IPS-18c (cell line): ENCODE measurements around the gene CDH12.
"Not testable (repeated sequence)": the region's sequence is repeated elsewhere in the genome, so short reads cannot be mapped to it uniquely, and the experiment has no call there.

ENCODE experiments used
- H3K4me3 ChIP-seq: 2 replicates; pipeline ENCODE4 v1.7.0; 2013; ENCODE audit warnings: low read depth, mild to moderate bottlenecking, low read length, moderate library complexity; ENCODE audit not compliant: insufficient read depth
- H3K9me3 ChIP-seq: one replicate; pipeline ENCODE4 v1.6.1; 2013; ENCODE audit warnings: mild to moderate bottlenecking, low read length, moderate library complexity; ENCODE audit not compliant: control insufficient read depth, insufficient read depth

CDH12 gene

DNA sequence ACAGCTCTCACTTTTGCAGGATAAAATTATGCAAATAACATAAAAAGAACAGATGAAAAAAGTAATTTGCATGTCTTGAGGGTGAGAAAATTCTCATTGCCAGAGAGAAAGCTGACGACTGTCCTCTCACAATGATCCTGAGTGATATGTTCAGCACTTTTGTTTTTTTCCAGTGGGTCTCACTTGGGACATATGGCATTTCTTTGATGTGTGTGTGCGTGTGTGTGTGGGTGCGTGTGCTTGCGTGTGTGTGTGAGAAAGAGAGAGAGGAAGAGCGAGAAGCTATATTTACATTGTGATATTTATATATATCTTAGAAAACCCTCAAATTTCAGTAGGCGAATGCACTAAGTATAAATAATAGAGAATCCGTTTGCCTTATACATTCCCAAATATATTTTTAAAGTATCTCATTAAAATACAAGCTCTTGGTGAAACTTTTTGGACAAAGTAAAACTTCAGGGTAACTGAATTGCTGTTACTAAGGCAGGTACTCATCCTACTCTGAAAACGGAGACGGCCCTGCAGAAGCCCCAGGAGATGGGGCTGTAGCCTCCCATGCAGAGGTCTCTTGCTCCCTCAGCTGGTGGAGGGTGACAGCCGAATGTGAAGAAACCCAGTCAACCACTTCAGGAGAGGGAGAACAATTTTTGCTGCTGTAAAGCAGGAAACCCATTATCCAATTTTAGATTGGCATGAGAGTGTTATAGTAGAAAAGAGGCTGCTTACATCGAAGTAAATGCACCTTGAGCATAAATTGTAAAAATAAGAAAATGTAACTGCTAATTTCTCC, 639.2 kb downstream of the CDH12 start:
- H3K9me3 ChIP-seq, H3K4me3 ChIP-seq: not testable (repeated sequence)

DNA sequence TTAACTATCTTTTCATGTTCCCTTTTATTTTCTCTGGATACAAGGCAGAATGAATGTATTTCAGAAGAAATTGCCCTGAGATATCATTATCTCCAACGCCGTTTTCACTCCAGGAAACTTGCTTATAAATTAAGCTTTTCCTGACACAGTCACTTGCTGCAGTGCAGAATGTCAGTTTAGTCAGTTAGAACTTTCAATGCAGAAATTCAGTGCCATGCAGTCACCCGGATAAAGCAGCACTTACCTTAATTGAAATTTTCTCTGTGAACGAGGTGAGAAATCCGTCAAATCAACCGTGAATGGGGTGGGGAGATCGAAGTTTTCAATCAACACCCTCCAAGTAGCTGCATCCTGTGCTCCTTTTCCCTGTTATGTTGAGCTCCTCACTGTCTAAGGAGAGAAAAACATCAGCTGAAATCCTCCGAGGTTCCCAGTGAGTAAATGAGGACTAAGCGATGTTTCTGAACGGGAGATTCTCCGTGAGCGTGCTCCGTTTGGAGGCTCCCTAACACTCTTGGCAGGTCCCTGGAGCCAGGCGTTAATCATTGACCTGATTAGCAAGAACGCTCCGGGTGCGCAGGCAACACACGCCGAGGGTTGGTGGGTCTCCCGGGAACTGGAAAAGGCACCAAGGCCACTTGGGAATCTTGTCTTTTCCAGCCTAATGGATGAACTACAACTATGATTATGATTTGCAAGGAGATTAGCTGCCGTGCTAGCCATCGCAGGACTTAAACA, 640.7 kb downstream of the CDH12 start:
- H3K4me3 ChIP-seq, H3K9me3 ChIP-seq: not testable (repeated sequence)

DNA sequence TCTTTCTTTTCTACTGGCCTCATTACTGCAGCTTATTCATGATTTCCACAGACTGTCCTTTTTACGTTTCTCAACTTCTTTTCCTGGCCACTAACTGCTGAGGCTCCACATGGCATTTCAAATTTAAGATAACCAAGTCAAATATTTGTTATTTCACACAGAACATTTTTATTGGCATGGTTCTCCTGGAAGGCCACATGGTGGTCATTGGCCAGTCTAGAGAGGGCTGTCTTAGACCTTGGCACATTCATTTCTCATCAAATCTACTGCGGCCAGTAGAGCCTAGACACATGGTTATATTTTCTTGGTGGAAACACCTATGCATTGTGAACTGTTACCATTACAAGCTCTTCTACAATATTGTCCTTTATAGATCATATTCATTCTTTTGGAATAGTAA, 644.7 kb downstream of the CDH12 start:
- H3K9me3 ChIP-seq, H3K4me3 ChIP-seq: not testable (repeated sequence)

DNA sequence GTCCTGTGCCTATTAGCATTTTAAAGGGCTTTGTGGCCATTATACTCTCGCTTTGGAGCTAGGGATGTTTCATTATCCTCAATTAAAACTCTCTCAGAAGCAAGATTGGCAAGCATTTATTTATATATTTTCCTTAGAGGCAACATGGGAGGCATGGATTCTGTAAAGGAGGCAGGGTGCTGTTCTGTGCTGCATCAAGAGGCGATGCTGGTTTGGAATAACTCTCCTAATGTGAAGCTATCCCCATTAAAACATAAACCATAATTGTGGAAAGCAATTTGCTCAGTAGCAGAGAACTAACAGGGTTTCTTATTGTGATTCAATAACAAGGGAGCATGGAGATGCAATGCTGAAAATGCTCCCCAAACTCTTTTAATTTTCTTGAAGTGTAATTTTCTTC, 664.5 kb downstream of the CDH12 start:
- not testable (repeated sequence) for H3K9me3 ChIP-seq, H3K4me3 ChIP-seq

DNA sequence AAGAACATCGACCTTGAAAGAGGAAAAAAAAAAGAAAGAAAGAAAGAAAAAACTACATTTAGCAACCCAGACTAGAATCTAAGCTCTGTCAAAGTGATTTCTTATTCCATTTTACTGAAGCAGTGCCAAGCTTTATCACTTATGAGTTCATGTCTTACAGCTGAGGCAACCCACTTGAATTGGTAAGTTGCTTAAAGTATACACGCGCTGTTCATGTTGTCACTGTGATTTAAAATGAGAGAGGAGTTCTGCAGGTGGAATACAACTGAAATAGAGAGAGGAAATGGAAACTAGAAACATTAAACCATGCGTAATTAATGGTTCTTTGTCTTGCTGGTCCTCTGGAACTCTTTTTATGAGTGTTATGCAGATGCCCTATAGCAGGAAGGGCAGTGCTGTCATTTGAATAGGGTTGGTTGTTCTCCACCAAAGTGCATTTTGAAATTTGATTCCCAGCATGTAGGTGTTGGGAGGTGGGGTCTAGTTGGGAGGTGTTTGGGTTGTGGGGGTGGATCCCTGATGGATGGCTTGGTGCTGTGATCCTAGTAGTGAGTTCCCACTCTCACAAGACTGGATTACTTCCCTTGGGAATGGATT, 665.4 kb downstream of the CDH12 start:
- not testable (repeated sequence) for H3K4me3 ChIP-seq, H3K9me3 ChIP-seq

DNA sequence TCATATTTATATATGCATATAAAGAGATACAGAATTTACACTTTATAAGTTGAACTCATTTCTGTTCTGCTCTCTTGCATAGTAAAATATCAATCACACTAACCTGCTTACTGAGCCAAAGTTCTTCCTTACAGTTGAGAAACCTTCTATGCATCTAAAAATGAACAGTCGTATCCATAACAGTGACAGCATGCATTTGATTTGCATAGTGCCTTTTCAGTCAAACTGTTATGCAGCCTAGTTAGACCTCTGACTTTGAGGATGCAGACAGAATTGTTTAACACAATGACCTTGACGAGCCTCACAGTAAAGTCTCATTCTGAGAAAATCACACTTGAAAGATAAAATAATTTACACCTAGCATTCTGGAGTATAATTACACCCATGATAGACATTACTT, 683.9 kb downstream of the CDH12 start:
- H3K4me3 ChIP-seq, H3K9me3 ChIP-seq: not testable (repeated sequence)

DNA sequence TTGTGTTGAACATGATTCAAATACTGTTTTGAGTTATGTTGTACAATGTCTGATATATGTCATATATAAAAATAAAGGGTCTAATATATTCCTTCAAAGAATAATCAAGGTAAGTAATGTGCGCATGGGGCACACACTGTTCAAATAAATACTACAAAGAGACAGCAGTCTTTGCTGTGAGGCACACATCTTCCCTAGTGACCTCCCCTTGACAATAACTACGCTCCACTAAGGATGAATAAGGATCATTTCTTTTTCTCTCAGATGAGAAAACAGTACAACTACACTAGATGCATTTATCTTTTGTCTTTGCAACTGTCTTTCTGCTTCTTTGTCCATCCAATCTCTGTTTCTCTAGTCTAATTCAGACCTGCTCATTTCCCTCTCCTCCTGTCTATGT, 684.4 kb downstream of the CDH12 start:
- H3K9me3 ChIP-seq, H3K4me3 ChIP-seq: not testable (repeated sequence)

DNA sequence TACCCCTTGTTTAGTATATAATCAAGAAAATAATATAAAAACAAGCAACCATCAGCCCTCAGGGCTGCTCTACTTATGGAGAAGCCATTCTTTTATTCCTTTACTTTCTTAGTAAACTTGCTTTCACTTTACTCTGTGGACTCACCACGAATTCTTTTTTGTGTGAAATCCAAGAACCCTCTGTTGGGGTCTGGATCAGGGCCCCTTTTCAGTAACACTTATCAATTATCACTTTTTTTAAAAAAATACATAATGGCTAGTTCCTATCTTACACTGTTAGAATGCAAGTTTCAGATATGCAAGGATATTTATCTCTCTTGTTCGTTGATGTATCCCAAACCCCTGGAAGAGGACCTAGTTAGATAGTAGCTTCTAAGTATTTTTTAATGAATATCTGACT, 687.2 kb downstream of the CDH12 start:
- H3K4me3 ChIP-seq, H3K9me3 ChIP-seq: not testable (repeated sequence)

DNA sequence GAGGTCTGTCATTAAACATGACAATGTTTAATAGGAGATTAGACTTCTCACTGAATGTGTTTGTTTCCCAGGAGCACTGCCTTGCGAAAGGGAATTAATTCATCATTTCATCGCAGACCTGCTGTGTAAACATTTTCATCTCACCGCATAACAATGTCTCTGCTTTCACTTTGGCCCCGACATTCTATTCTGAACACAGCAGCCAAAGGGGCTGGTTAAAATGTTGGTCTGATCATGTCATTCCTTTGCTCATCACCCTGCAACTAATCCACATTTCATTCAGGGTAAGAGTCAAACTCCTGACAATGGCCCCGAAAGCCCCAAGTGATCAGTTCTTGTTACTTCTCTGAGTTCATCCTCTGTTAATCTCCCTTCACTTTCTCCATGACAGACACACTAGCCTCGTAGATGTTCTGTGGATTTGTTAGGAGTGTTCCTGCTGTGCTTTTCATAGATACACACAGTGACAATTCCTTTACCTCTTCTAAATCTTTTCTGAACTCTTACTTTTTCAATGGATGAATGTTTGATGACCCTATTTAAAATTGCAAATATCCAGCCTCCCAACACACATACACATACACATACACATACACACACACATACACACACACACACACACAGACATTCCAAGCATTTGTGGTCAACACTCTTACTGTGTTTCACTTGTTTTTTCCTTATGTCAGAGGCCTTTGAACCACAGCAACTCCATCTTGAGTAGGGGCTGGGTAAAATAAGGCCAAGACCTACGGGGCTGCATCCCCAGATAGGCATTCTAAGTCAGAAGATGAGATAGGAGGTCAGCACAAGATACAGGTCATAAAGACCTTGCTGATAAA, 688.0 kb downstream of the CDH12 start:
- H3K9me3 ChIP-seq, H3K4me3 ChIP-seq: not testable (repeated sequence)

DNA sequence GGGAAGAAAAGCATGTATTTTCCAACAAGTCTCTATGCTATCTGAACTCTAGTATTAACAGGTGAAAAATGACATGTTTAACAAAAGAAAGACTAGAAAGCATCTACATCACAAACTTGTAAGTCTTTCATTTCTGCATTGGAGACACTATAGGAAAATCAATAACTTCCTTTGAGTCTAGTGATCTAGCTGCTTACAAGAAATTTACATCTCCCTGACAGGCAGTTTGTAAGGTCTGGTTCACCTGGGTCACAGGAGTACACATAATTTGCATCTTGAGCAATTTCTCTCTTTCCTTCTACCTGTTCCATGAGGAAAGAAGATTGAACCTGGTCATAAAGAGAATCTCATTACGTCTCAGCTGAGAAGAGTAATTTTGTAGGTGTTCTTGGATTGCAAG, 696.2 kb downstream of the CDH12 start:
- not testable (repeated sequence) for H3K9me3 ChIP-seq, H3K4me3 ChIP-seq

DNA sequence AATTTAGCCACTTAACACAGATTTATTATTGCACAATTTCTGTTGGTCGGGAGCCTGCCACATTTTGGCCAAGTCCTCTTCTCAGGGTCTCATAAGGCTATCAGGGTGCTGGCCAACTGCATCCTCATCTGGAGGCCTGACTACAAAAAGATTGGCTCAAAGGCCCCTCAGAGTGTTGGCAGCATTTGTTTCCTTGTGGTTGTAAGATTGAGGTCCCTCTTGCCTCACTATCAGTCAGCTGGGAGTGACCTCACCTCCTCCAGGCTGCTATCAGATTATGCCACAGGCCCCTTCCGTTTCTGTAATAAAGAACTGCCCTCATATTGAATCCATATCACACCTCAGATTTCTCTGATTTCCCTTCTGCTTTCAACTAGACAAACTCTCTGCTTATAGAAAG, 698.4 kb downstream of the CDH12 start:
- H3K9me3 ChIP-seq, H3K4me3 ChIP-seq: not testable (repeated sequence)

DNA sequence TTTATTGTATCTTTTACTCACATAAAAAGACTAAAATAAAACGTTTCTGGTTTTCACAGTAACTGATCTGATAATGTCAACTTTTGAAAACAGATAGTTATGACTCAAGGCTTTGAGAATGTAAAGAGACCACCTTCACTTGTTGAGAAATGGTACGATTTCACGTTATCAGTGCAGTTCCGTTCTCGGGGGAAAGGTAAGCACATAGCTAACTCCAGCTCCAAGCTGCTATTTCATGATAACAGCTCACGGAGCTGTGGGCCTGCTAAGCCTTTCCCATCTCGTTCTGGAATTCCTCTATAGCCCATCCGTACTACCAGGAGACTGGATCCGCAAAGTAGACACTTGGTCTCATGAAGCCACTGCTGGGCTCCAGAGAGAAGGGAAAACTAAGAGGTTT, 701.3 kb downstream of the CDH12 start:
- not testable (repeated sequence) for H3K9me3 ChIP-seq, H3K4me3 ChIP-seq

DNA sequence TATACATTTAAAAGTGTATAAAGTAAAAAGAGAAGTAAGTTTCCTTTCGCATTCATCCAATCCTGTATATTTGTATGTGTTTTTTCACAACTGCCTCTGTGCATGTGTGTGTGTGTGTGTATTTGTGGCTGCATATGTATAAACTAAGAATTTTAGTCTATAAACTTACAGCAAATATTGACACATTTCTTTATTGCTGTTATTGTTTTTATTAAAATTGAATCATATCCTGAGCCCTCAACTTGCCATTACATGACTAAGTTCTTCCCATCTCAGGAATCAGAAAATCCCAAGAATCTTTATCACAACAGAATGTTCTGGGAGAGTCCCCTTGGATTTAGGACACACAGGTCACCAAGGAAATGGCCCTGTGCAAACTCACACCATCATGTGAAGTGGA, 712.7 kb downstream of the CDH12 start:
- not testable (repeated sequence) for H3K4me3 ChIP-seq, H3K9me3 ChIP-seq

DNA sequence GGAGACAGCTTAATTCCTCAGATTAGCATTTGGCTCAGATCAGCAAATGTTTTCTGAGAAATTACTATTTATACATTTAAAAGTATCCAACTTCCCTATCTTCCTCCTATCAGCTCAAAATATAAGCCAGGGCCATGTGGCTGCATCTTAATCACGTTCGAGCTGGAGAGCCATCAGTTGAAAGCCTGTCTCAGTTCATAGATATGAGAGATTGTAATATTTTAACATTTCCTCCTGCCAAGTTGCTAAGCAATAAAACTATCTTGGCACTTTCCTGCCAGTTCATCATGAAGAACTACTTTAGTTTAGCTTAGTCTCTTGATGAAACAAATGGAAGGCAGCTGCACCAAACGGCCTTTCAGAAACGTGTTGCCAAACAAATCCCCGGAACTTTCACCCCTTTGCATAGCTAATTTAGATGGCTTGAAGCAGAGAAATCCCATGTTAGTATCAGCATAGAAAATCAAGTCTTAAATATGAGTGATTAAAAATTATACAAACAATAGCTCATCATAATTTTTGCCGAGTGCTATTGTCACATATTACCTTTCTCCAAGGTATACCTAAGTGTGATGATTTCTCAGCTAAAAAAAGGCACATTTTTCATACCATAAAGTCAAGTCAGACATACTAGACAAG, 713.4 kb downstream of the CDH12 start:
- not testable (repeated sequence) for H3K9me3 ChIP-seq, H3K4me3 ChIP-seq

DNA sequence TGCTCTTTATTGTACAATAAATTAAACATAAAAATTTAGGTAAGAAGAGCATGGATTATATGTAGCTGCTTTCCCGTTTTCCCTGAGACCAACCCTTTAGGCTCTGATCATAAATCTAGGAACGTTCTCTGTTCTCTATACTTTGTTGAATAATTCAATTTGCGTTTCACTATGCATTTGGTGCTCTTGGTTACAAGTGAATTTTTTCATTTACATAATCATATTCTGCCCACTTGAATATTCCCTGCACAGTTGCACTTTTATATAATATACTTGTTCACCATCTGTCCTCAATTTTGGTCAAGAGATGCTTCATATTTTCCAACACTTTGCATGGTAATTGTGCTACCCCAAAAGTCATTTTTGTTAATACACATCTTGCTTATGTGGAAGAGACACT, 741.8 kb downstream of the CDH12 start:
- Histone ChIP-seq H3K9me3 (no peaks in the 10 kb centered on the region), H3K4me3 (no peak overlapping the region)

DNA sequence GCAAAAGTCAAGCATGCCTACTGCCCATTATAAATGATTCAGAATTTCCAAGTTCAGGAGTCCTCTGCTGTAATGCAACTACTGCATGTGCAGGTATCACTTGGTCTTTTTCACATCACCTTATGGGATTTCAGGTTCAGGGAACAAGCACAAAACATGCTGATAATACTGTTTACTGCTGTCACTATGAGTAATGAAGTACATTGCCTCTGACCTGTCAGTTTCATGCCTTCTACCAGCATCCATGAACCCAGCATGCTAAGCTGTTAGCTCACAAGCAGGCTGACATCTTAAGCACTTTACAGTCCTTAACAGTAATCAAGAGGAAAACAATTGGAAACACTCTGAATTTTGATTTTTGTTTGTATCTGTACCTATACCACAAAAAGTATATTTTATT, 743.8 kb downstream of the CDH12 start:
- H3K9me3 ChIP-seq = no peaks in the 10 kb centered on the region
- H3K4me3 ChIP-seq = no peak overlapping the region

DNA sequence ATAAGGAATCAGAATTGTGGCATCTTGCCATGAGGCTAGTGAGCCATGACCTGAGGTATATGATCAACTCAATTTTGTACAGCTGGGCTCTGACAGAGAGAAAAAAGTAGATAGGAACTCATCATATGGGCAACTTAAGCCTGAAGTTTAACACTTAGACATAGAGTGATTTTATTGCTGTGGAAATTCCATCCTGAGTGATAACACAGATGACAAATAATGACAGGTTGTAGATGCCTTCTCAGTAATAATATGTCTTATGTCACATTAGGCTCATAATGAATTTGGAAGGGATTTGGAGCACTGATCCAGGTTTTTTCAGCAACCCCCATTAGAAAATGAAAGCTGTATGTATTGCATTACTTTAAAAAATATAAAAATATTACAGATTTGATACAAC, 744.6 kb downstream of the CDH12 start:
- no peak overlapping the region for H3K4me3 ChIP-seq
- H3K9me3 ChIP-seq = no peaks in the 10 kb centered on the region
